Neural cell (in vitro differentiated cells): Measurements from ENCODE around the gene ATP6V0A4.

Source experiments
- CTCF ChIP-seq: fragments of 450-650 bp; IDR thresholded peaks from 2 replicates; pipeline ENCODE4 v1.5.1; 2014; ENCODE audit warnings: antibody characterized with exemption, mild to moderate bottlenecking, moderate library complexity; ENCODE audit not compliant: poor library complexity, severe bottlenecking
- EP300 ChIP-seq: fragments of 450-650 bp; conservative IDR thresholded peaks from 2 replicates; pipeline ENCODE4 v1.6.1; 2014; ENCODE audit warnings: antibody characterized with exemption, mild to moderate bottlenecking, moderate library complexity; ENCODE audit not compliant: poor library complexity, severe bottlenecking
- EZH2 ChIP-seq: fragments of 200-600, 300-800 bp; shearing (Covaris generic), sonication (generic); IDR thresholded peaks from 2 replicates; pipeline ENCODE4 v1.6.1; 2014; ENCODE audit warnings: antibody characterized with exemption, low read length, borderline replicate concordance, mild to moderate bottlenecking; ENCODE audit not compliant: insufficient read depth, poor library complexity, severe bottlenecking

- TF ChIP-seq EP300 (no peak), EZH2 (no peak), CTCF (no peak)
These were observed 47.0 kb downstream of the ATP6V0A4 start for GRCh38 chr7:138750901-138751464.
